SHP77 treated with DMSO at 0.1 percent for 48 hours (cell line): ENCODE measurements around the gene DCTD.
A peak's percentile ranks its signal among the peaks of the same experiment; 100 is the strongest.

Source experiments
- DNase-seq: peaks from one replicate; lab custom pipeline; 2025; lab: John Stamatoyannopoulos, UW

The DCTD gene

DNA sequence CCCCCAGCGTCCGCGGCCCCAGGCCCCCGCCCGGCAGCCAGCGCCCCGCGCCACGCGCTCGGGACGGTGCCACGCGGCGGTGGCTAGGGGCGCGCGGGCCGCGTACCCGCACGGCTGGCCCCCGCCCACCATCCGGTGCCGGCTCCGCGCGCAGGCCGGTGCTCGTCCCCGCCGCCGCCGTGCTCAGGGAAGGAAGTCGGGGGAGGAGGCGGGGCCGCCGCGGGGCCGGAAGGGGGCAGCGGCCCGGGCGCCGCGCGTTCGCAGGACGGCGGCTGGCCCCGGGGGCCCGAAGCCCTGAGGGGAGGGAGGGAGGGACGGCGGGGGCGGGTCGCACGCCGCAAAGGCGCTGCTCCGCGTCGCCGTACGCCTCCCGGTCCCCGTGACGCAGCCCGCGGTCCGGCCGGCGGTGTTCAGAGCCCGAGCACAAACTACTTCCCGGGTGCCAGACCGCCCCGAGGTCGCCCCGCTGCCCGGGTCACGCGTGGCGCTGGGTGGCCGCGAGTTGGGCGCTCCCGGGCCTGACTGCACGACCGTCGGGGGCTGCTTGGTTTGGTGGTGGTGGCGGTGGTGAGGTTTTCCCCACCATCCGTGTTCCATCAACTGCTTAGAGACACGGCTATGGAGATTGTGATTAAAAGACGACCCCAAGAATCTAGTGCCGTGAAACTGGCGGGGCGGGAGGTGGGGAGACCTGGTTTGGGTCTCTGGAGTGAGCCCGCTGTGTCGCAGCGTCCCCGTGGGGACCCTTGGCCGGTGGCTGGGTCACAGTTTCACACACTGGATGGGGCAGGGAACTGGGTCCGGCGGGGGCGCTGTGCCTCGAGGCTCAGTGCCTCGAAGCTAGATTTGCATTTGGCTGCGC is at the start of gene DCTD:
Gene DCTD, minus strand, starts transcription at position 205 of the 862 bp plus-strand sequence. CDS start 1,818 bp downstream, outside the sequence.
- DNase-seq, result no peak

- no peak for DNase-seq
These were observed 43.6 kb upstream of the DCTD start for GRCh38 chr4:182960746-182961145.

DNA sequence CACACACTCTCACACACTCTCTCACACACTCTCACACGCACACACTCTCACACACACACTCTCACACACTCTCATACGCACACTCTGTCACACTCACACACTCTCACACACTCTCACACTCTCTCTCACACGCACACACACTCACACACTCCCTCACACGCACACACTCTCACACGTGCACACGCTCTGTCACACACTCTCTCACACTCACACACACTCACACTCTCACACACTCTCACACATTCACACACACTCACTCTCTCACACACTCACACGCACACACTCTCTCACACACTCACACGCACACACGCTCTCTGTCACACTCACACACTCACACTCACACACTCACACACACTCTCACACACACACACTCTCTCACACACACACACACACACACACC is 43.0 kb upstream of the DCTD start:
- no peak for DNase-seq

GRCh38 chr4:182955411-182955810 is 38.2 kb upstream of the DCTD start:
- no peak for DNase-seq

- DNase-seq, result no peak
These were observed 27.5 kb upstream of the DCTD start for GRCh38 chr4:182944484-182945213.

- DNase-seq, result no peak
These were observed 22.5 kb upstream of the DCTD start for GRCh38 chr4:182939680-182940079.

GRCh38 chr4:182938205-182938645 is 21.0 kb upstream of the DCTD start:
- peak; percentile 57 for DNase-seq

- DNase-seq, result no peak
These were observed 20.4 kb upstream of the DCTD start for GRCh38 chr4:182937268-182938204.

- no peak for DNase-seq
These were observed 15.5 kb upstream of the DCTD start for GRCh38 chr4:182932651-182933050.

DNA sequence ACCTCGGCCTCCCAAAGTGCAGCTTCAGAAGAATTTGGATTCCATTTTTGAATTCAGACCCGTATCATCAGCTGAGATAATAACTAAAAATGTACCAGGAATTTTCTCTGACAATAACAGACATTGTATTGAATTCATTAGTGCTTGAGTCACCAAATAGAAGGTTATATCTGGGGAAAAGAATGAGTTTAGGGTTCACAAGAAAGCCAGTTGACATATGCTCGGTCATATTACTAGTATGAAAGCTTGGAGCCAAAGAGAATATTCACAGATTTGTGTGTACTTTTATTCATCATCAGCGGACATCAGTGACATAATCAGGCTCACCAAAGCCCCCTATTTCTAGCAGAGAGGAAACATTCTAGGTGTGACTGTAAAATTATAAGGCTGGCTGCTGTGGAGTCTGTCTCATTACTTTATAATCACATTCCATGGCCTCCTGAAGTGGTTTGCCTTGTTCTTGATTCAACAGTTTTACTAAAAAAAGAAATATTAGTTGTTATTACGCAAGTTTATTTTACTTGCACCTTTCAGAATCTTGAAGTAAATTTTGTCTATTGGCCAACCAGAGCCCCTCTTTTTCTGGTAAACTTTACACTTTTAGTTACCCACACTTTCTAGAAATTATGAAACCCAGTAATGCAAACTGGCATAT is 14.6 kb upstream of the DCTD start:
- DNase-seq, result no peak

DNA sequence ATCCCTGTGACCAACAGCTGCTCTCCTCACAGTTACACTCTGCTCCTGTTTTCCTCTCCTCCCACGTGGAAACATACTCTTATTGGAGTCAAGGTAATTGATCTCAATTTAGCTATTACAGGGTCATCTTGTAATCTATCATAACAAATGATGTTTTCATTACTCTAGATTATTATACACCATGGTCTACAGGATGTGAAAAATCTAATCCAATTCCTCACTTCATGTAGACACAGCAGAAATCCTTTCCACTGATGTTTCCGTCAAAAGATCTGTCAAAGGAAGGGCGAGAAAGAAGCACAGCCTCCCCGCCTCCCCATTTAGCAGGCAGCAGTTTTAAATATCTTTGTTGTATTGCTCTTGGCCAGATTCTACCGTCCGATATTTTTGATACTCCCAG is 13.7 kb upstream of the DCTD start:
- no peak for DNase-seq

- DNase-seq, result no peak
These were observed 12.1 kb upstream of the DCTD start for GRCh38 chr4:182929296-182929695.

DNA sequence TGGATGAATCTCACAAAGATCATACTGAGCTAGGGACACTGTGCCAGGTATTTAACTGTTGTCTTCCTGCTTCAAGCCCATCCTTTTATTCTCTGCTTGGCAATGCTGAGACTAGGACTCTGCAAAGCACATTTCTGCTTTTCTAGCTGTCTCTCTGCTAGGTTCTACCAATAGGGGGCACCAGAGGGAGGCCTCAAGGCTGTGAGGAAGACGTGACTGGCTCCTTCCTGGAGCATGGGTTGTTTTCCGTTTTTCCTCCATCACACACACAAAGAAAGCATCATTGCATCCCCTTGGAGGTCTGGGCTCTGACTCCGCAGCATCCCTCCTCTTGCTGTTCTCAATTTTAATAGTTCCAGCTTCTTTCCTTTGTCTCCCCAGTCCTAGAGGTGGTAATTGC is 10.9 kb upstream of the DCTD start:
- no peak for DNase-seq

GRCh38 chr4:182927505-182927904 is 10.3 kb upstream of the DCTD start:
- no peak for DNase-seq

DNA sequence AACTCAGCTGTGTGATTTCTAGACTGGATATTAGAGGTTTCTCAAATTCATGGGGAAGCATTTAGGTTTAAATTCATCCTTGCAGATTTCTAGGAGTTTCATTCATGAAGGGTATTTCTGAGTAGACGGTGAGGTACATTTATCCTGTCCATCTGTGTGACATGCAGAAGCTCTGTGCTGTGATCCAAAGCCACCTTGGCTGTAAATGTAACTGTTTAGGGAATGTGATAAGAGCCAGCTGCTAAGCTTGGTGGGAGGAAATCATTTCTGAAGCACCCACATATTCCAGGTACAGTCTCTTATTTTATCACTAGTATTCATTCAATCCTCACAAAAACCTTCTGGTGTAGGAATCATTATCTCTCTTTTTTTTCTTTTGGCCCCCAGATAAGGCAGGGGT is 8.7 kb upstream of the DCTD start:
- DNase-seq, result no peak

- DNase-seq, result peak; percentile 86
These were observed 8.1 kb upstream of the DCTD start for GRCh38 chr4:182925298-182925757.

- no peak for DNase-seq
These were observed 7.3 kb upstream of the DCTD start for GRCh38 chr4:182924497-182924896.

DNA sequence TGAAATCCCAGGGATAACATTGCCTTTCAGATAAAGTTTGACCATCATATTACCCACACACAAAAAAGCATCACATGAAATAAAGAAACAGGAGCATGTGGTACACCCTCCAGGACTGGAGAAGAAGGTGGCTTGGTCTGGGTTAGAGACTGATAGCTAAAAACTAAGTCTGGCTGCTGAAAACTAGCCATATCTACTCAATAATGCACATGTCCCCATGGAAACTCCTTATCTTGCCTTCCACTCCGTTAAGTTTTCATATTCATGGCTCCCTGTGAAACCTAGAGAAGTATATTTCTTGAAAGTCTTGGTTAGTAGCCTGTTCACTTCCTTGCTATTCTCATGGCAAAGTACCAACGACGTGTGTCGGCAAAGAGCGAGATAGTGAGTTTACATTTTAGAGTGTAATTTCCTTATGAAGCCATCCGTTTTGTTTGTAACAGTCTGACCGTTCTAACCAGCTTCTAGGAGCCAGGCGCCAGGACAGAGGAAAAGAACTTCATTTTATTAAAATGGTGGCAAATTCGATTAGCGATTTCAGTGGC is 6.7 kb upstream of the DCTD start:
- DNase-seq, result no peak

GRCh38 chr4:182923366-182923765 is 6.2 kb upstream of the DCTD start:
- no peak for DNase-seq

- no peak for DNase-seq
These were observed 5.5 kb upstream of the DCTD start for GRCh38 chr4:182922501-182923284.
